Endodermal cell (in vitro differentiated cells): ENCODE results near the gene PHF20. TPM values are rescaled to one million over a fixed set of nuclear protein-coding genes. Genes with fewer than 3 reads are reported as not detected.

Source experiments
- DNase-seq: peaks from one replicate; pipeline ENCODE4 v3.0.0-alpha.2; 2017
- H3K27ac ChIP-seq: 2 replicates; pipeline ENCODE4 v1.5.1; 2013; ENCODE audit warnings: mild to moderate bottlenecking, low read depth, low read length, moderate library complexity
- H3K27me3 ChIP-seq: 2 replicates; pipeline ENCODE4 v1.6.1; 2013; ENCODE audit warnings: mild to moderate bottlenecking, low read length, moderate library complexity; ENCODE audit not compliant: insufficient read depth, control insufficient read depth, poor library complexity, severe bottlenecking
- H3K36me3 ChIP-seq: 2 replicates; pipeline ENCODE4 v1.7.0; 2013; ENCODE audit warnings: mild to moderate bottlenecking, low read length, moderate library complexity; ENCODE audit not compliant: control insufficient read depth, insufficient read depth
- H3K4me1 ChIP-seq: one replicate; pipeline ENCODE4 v1.7.0; 2013; ENCODE audit warnings: low read length; ENCODE audit not compliant: control insufficient read depth, insufficient read depth
- H3K4me3 ChIP-seq: 2 replicates; pipeline ENCODE4 v1.5.1; 2013; ENCODE audit warnings: mild to moderate bottlenecking, low read length, moderate library complexity
- H3K9ac ChIP-seq: 2 replicates; pipeline ENCODE4 v1.6.1; 2013; ENCODE audit warnings: mild to moderate bottlenecking, low read length, moderate library complexity; ENCODE audit not compliant: poor library complexity, severe bottlenecking; ENCODE audit errors: extremely low read depth
- H3K9me3 ChIP-seq: 2 replicates; pipeline ENCODE4 v1.6.1; 2013; ENCODE audit warnings: mild to moderate bottlenecking, low read length, moderate library complexity; ENCODE audit not compliant: control insufficient read depth
- H3K27ac Mint-ChIP-seq: 2 replicates; pipeline ENCODE4 v1.8.0; 2020; ENCODE audit warnings: mixed read lengths
- H3K27me3 Mint-ChIP-seq: 2 replicates; pipeline ENCODE4 v1.8.0; 2021; ENCODE audit warnings: mild to moderate bottlenecking, mixed read lengths; ENCODE audit not compliant: insufficient read depth
- H3K36me3 Mint-ChIP-seq: 2 replicates; pipeline ENCODE4 v1.8.0; 2020; ENCODE audit warnings: low read depth, mixed read lengths
- H3K4me1 Mint-ChIP-seq: 2 replicates; pipeline ENCODE4 v1.8.0; 2020; ENCODE audit warnings: mixed read lengths
- H3K4me3 Mint-ChIP-seq: 2 replicates; pipeline ENCODE4 v1.8.0; 2020; ENCODE audit warnings: mild to moderate bottlenecking, moderate library complexity, mixed read lengths
- H3K9me3 Mint-ChIP-seq: 2 replicates; pipeline ENCODE4 v1.8.0; 2020; ENCODE audit warnings: mild to moderate bottlenecking, mixed read lengths
- CTCF ChIP-seq: fragments of 200-600 bp; sonication (generic); conservative IDR thresholded peaks from 2 replicates; pipeline ENCODE4 v1.5.0; 2021; ENCODE audit warnings: antibody characterized with exemption, mild to moderate bottlenecking
- WGBS, 2 experiments: methylation state at CpG; one replicate each; pipeline versions ENCODE4 v1.1.5 to v1.1.7; 2013; ENCODE audit warnings: missing lambda C conversion rate in 2 of 2, mixed read lengths in 1 of 2; ENCODE audit not compliant: insufficient coverage in 1 of 2, insufficient read length in 1 of 2; 5-methylcytosine and 5-hydroxymethylcytosine counted together
- total RNA-seq, 2 donors: library from RNA; stranded (reverse); fragmentation: NEBNext Ultra II Directional in 1 of 2; extraction: Animal tissue kit (Norgen Biotek cat#: 25700) in 1 of 2; gene quantifications; 2 replicates in 1 of 2; 3 replicates in 1 of 2; pipeline ENCODE4 v1.2.1, GENCODE V29; 2021

PHF20 gene
- total RNA-seq, 2 donors from 2014 or later, result 68.1 to 78.8 TPM

GRCh38 chr20:35823147-35823546 is 51.3 kb downstream of the PHF20 start:
- H3K27me3 ChIP-seq, result no peaks in the 10 kb centered on the region
- TF ChIP-seq CTCF, result no peak
- no peaks in the 10 kb centered on the region for H3K4me1 Mint-ChIP-seq
- no peak overlapping the region for H3K4me3 ChIP-seq
- no peaks in the 10 kb centered on the region for H3K9me3 ChIP-seq
- H3K4me3 Mint-ChIP-seq, result no peak overlapping the region
- WGBS, 2 experiments, result 90 to 93% methylated on average over 3 to 5 of the region's 6 CpGs
- no peaks in the 10 kb centered on the region for H3K4me1 ChIP-seq
- no peak overlapping the region for H3K27ac Mint-ChIP-seq
- H3K36me3 Mint-ChIP-seq, result peaks cover 41% of the 10 kb centered on the region
- H3K27me3 Mint-ChIP-seq, result no peaks in the 10 kb centered on the region
- H3K27ac ChIP-seq, result no peak overlapping the region
- H3K36me3 ChIP-seq, result peaks cover 25% of the 10 kb centered on the region
- DNase-seq, result no peak
- H3K9me3 Mint-ChIP-seq, result no peaks in the 10 kb centered on the region
- H3K9ac ChIP-seq, result no peak overlapping the region

DNA sequence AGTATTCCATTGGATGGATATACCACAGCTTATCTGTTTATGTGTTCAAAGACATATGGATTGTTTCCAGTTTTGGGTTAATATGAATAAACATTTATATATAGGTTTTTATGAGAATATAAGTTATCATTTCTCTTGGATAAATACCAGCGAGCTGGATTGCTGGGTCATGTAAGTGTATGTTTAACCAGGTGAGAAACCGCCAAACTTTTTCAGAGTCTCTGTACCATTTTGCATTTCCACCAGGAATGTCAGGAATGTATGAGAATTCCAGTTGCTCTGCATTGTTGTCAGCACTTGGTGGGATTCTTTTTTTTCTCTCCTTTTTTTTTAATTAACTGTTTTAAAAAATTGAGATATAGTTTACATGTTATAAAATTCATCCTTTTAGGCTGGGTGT is 52.1 kb downstream of the PHF20 start:
- no peak overlapping the region for H3K4me3 ChIP-seq
- no peak overlapping the region for H3K4me3 Mint-ChIP-seq
- H3K27ac ChIP-seq, result no peak overlapping the region
- H3K9ac ChIP-seq, result no peak overlapping the region
- H3K36me3 ChIP-seq, result peaks cover 25% of the 10 kb centered on the region
- TF ChIP-seq CTCF, result no peak
- H3K9me3 Mint-ChIP-seq, result no peaks in the 10 kb centered on the region
- H3K27me3 Mint-ChIP-seq, result no peaks in the 10 kb centered on the region
- DNase-seq, result no peak
- peaks cover 41% of the 10 kb centered on the region for H3K36me3 Mint-ChIP-seq
- H3K4me1 ChIP-seq, result no peaks in the 10 kb centered on the region
- H3K27me3 ChIP-seq, result no peaks in the 10 kb centered on the region
- no peaks in the 10 kb centered on the region for H3K4me1 Mint-ChIP-seq
- H3K9me3 ChIP-seq, result no peaks in the 10 kb centered on the region
- WGBS, 2 experiments, result 100% methylated on average over 2 of the region's 2 CpGs; no CpG with 5 or more reads in 1 of the 2 experiments
- H3K27ac Mint-ChIP-seq, result no peak overlapping the region

DNA sequence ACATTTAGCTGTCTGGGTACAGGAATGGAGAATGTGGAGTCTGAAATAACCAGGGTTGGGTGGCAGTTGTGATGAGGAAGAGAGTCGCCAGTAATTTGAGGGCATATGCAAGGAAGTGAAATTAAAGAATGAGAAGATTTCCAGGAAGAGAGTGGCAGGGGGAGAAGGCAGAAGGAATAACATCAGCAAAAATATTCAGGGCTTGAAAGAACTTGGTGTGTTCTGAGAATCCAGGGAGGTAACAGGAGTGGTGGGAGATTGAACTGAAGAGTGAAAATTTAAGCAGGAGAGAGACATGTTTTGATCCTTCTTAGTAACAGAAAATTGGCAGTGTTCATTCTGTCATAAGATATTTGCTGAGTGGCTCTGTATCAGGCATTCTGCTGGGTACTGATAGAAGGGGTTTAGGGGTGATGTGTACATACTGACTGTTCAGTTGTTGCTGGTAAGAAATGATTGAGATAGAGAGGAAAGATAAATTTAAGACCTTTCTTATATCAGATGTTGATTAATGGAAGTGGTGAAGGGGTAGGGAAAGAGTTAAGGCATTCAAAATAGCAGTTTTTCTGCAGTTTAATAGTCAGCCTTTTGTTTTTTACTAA is 54.7 kb downstream of the PHF20 start:
- no peaks in the 10 kb centered on the region for H3K27me3 Mint-ChIP-seq
- H3K27ac ChIP-seq, result no peak overlapping the region
- H3K27ac Mint-ChIP-seq, result peak overlapping the region; percentile 21
- H3K9me3 ChIP-seq, result peaks cover 7% of the 10 kb centered on the region
- peaks cover 34% of the 10 kb centered on the region for H3K36me3 ChIP-seq
- H3K27me3 ChIP-seq, result no peaks in the 10 kb centered on the region
- DNase-seq, result peak; percentile 1
- H3K36me3 Mint-ChIP-seq, result peaks cover 43% of the 10 kb centered on the region
- H3K4me3 Mint-ChIP-seq, result no peak overlapping the region
- H3K4me1 Mint-ChIP-seq, result no peaks in the 10 kb centered on the region
- no peaks in the 10 kb centered on the region for H3K4me1 ChIP-seq
- WGBS, 2 experiments, result 95 to 100% methylated on average over 1 of the region's 1 CpG
- H3K9ac ChIP-seq, result no peak overlapping the region
- no peak overlapping the region for H3K4me3 ChIP-seq
- H3K9me3 Mint-ChIP-seq, result peaks cover 8% of the 10 kb centered on the region
- TF ChIP-seq CTCF, result no peak
